Stimulated activated naive CD8-positive, alpha-beta T cell treated with anti-CD3 and anti-CD28 coated beads, Interleukin-15, amount 100 ng/mL, for 72 hours (primary cell): ENCODE results near the gene TBC1D24.
"Not testable (repeated sequence)": the region's sequence is repeated elsewhere in the genome, so short reads cannot be mapped to it uniquely, and the experiment has no call there.

Source experiments
- ATAC-seq: fragments of 150-1000 bp; cut with Tn5 transposase; 2 replicates; pipeline ENCODE4 v1.10.0; 2021; ENCODE audit warnings: mild to moderate bottlenecking, moderate library complexity
- DNase-seq, 2 donors: peaks; one replicate each; pipeline ENCODE4 v3.0.0; 2021 to 2022
- H3K27ac Mint-ChIP-seq, 2 donors: one replicate each; pipeline ENCODE4 v1.8.0; 2022; ENCODE audit warnings: mild to moderate bottlenecking in 2 of 2, mixed read lengths in 2 of 2, moderate library complexity in 2 of 2
- H3K27me3 Mint-ChIP-seq: one replicate; pipeline ENCODE4 v1.8.0; 2022; ENCODE audit warnings: mixed read lengths
- H3K4me1 Mint-ChIP-seq: one replicate; pipeline ENCODE4 v1.8.0; 2022; ENCODE audit warnings: mild to moderate bottlenecking, mixed read lengths
- H3K4me3 Mint-ChIP-seq, 2 donors: one replicate each; pipeline ENCODE4 v1.8.0; 2022; ENCODE audit warnings: mild to moderate bottlenecking in 2 of 2, mixed read lengths in 2 of 2, moderate library complexity in 1 of 2
- H3K9me3 Mint-ChIP-seq, 2 donors: one replicate each; pipeline ENCODE4 v1.8.0; 2022; ENCODE audit warnings: mixed read lengths in 2 of 2

TBC1D24 gene

GRCh38 chr16:2471653-2472487 lies 3.1 kb upstream of the TBC1D24 start:
- no peak for ATAC-seq
- peak overlapping the region in 1 of 2 donors; percentile 63 for H3K4me3 Mint-ChIP-seq
- H3K9me3 Mint-ChIP-seq: no peaks in the 10 kb centered on the region
- no peak for DNase-seq
- peaks cover 64% of the 10 kb centered on the region for H3K4me1 Mint-ChIP-seq
- peaks cover 57% of the 10 kb centered on the region for H3K27me3 Mint-ChIP-seq
- H3K27ac Mint-ChIP-seq: no peak overlapping the region

- no peaks in the 10 kb centered on the region for H3K9me3 Mint-ChIP-seq
- no peak for ATAC-seq
- H3K27me3 Mint-ChIP-seq: peaks cover 51% of the 10 kb centered on the region
- H3K4me3 Mint-ChIP-seq: no peak overlapping the region
- H3K4me1 Mint-ChIP-seq: peaks cover 63% of the 10 kb centered on the region
- no peak overlapping the region for H3K27ac Mint-ChIP-seq
- DNase-seq: no peak
Measured at GRCh38 chr16:2472488-2472864, 2.5 kb upstream of the TBC1D24 start.

- DNase-seq: no peak
- Mint-ChIP-seq H3K4me3 (peak overlapping the region; percentile 55 to 72), H3K4me1 (peaks cover 67% of the 10 kb centered on the region), H3K27ac (peak overlapping the region in 1 of 2 donors; percentile 71), H3K27me3 (peaks cover 48% of the 10 kb centered on the region), H3K9me3 (no peaks in the 10 kb centered on the region)
- ATAC-seq: no peak
Measured at GRCh38 chr16:2472885-2473445, 2.0 kb upstream of the TBC1D24 start.

GRCh38 chr16:2473446-2473926 lies 1.4 kb upstream of the TBC1D24 start:
- no peaks in the 10 kb centered on the region for H3K9me3 Mint-ChIP-seq
- no peak for ATAC-seq
- peaks cover 43% of the 10 kb centered on the region for H3K27me3 Mint-ChIP-seq
- peak overlapping the region in 1 of 2 donors; percentile 71 for H3K27ac Mint-ChIP-seq
- peaks cover 65% of the 10 kb centered on the region for H3K4me1 Mint-ChIP-seq
- peak overlapping the region; percentile 55 to 72 for H3K4me3 Mint-ChIP-seq
- no peak for DNase-seq

GRCh38 chr16:2473999-2474876 lies 689 bp upstream of the TBC1D24 start:
- H3K4me3 Mint-ChIP-seq: peak overlapping the region; percentile 86 to 90
- peak overlapping the region; percentile 69 to 87 for H3K27ac Mint-ChIP-seq
- DNase-seq: peak; percentile 57 to 65

GRCh38 chr16:2475413-2476344 lies 752 bp downstream of the TBC1D24 start:
- no peaks in the 10 kb centered on the region for H3K9me3 Mint-ChIP-seq
- DNase-seq: peak; percentile 51 to 54
- H3K27me3 Mint-ChIP-seq: peaks cover 21% of the 10 kb centered on the region
- H3K4me3 Mint-ChIP-seq: peak overlapping the region; percentile 68 to 69
- peak overlapping the region in 1 of 2 donors; percentile 67 for H3K27ac Mint-ChIP-seq
- peaks cover 43% of the 10 kb centered on the region for H3K4me1 Mint-ChIP-seq
- peak; percentile 61 for ATAC-seq

More at GRCh38 chr16:2473999-2474876, 689 bp upstream of the TBC1D24 start:
- ATAC-seq: peak; percentile 68
- H3K4me1 Mint-ChIP-seq: peaks cover 57% of the 10 kb centered on the region
- peaks cover 35% of the 10 kb centered on the region for H3K27me3 Mint-ChIP-seq
- no peaks in the 10 kb centered on the region for H3K9me3 Mint-ChIP-seq

GRCh38 chr16:2476345-2476720 lies 1.4 kb downstream of the TBC1D24 start:
- no peaks in the 10 kb centered on the region for H3K9me3 Mint-ChIP-seq
- no peak for DNase-seq
- peaks cover 43% of the 10 kb centered on the region for H3K4me1 Mint-ChIP-seq
- no peak for ATAC-seq
- peaks cover 20% of the 10 kb centered on the region for H3K27me3 Mint-ChIP-seq
- H3K4me3 Mint-ChIP-seq: peak overlapping the region; percentile 59 to 68
- H3K27ac Mint-ChIP-seq: peak overlapping the region in 1 of 2 donors; percentile 67

GRCh38 chr16:2476741-2477140 lies 1.8 kb downstream of the TBC1D24 start:
- Mint-ChIP-seq H3K27me3 (peaks cover 18% of the 10 kb centered on the region), H3K4me3 (no peak overlapping the region), H3K9me3 (no peaks in the 10 kb centered on the region), H3K27ac (no peak overlapping the region), H3K4me1 (peaks cover 42% of the 10 kb centered on the region)
- DNase-seq (no peak), ATAC-seq (no peak)

GRCh38 chr16:2477327-2477726 lies 2.4 kb downstream of the TBC1D24 start:
- Mint-ChIP-seq H3K4me3 (no peak overlapping the region), H3K27ac (no peak overlapping the region), H3K9me3 (no peaks in the 10 kb centered on the region), H3K4me1 (peaks cover 42% of the 10 kb centered on the region), H3K27me3 (peaks cover 12% of the 10 kb centered on the region)
- DNase-seq (no peak), ATAC-seq (no peak)

GRCh38 chr16:2478279-2478678 lies 3.4 kb downstream of the TBC1D24 start:
- Mint-ChIP-seq H3K9me3 (no peaks in the 10 kb centered on the region), H3K27ac (no peak overlapping the region), H3K27me3 (peaks cover 3% of the 10 kb centered on the region), H3K4me3 (no peak overlapping the region), H3K4me1 (peaks cover 42% of the 10 kb centered on the region)
- ATAC-seq (no peak), DNase-seq (no peak)

GRCh38 chr16:2479996-2480395 lies 5.1 kb downstream of the TBC1D24 start:
- Mint-ChIP-seq H3K4me1 (peaks cover 43% of the 10 kb centered on the region), H3K27ac (peak overlapping the region in 1 of 2 donors; percentile 36)
- not testable (repeated sequence) for ATAC-seq, DNase-seq, H3K27me3 Mint-ChIP-seq, H3K4me3 Mint-ChIP-seq, H3K9me3 Mint-ChIP-seq

GRCh38 chr16:2480948-2481347 lies 6.0 kb downstream of the TBC1D24 start:
- no peaks in the 10 kb centered on the region for H3K27me3 Mint-ChIP-seq
- H3K9me3 Mint-ChIP-seq: no peaks in the 10 kb centered on the region
- no peak for DNase-seq
- H3K27ac Mint-ChIP-seq: no peak overlapping the region
- ATAC-seq: no peak
- H3K4me3 Mint-ChIP-seq: no peak overlapping the region
- H3K4me1 Mint-ChIP-seq: peaks cover 39% of the 10 kb centered on the region

- DNase-seq (no peak), ATAC-seq (no peak)
- Mint-ChIP-seq H3K4me1 (peaks cover 38% of the 10 kb centered on the region), H3K27me3 (no peaks in the 10 kb centered on the region), H3K9me3 (no peaks in the 10 kb centered on the region), H3K27ac (peak overlapping the region in 1 of 2 donors; percentile 38), H3K4me3 (no peak overlapping the region)
Measured at GRCh38 chr16:2481676-2482075, 6.7 kb downstream of the TBC1D24 start.

GRCh38 chr16:2482249-2482648 lies 7.3 kb downstream of the TBC1D24 start:
- ATAC-seq: no peak
- Mint-ChIP-seq H3K4me3 (no peak overlapping the region), H3K27ac (peak overlapping the region in 1 of 2 donors; percentile 38), H3K4me1 (peaks cover 40% of the 10 kb centered on the region), H3K27me3 (no peaks in the 10 kb centered on the region), H3K9me3 (no peaks in the 10 kb centered on the region)
- no peak for DNase-seq
